Activated CD4-positive, alpha-beta T cell treated with anti-CD3 and anti-CD28 coated beads, Interleukin-2, Interleukin-4, amounts not matched to agents 100 ng/mL and 50 ng/mL, durations not matched to agents 16 hours and 8 hours (primary cell): ENCODE data around the gene EEF1AKMT2.
"Not testable (repeated sequence)": the region's sequence is repeated elsewhere in the genome, so short reads cannot be mapped to it uniquely, and the experiment has no call there.

Source experiments
- DNase-seq: peaks from one replicate; pipeline ENCODE4 v3.0.0-alpha.2; 2020; ENCODE audit warnings: low spot score

The EEF1AKMT2 gene

DNA sequence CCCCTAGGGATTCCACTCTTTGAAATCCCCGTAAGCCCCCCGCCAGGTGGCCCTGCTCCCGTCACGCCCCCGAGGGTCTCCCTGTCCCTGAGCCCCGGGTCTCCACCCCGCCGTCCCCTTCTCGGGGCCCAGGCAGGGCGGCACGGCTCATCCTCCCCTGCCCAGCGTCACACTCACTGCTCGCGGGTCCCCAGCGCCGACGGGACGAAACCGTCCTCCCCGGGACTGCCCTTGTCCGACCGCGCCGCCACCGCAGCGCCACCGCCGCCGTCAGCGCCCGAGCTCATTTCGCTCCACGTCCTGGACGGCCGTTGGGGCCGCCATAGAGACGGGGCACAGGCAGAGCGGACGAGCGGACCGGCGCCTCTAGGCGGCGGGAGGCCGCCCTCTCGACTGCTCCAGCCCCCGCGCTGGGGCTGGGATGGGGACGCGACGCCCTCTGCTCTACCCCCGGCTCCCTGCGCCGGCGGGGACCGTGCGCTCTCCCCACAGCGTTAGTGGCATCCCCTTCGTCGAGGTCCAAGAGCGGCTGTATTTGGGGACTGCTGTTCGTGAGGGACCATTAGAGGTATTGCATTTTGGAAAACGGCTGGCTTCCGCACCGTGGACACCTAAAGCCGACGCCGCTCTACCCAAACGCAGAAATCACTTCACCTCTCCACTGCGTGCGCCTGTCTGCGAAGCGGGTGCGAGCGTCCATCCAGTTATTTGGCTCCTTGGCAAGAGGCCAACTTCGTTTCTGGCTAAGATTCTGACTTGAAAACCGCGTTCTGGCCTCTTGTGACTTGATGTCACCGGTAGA lies at the start of gene EEF1AKMT2:
EEF1AKMT2 (minus strand) TSS at position 341 of the 802 bp plus-strand sequence; CDS start at position 287, 54 bp downstream.
- DNase-seq, result peak; percentile 85

DNA sequence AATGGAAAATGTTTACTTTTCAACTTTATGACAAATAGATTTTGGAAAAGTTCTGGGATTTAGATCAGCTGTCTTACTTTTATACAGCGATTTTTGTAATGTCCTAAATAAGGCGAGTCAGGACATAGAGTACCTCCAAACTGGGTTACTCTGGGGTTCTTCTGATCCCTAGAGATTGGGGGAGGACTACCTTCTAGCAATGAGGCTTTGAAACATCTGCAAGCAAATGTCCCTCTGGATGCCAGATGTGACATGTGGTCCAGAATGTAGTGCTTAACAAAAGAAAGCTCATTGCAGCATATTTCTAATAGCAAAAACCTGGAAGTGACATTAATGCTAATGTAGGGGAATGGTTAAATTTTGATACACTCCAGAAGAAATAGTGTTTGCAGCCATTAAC lies 46.0 kb upstream of the EEF1AKMT2 start:
- DNase-seq, result no peak

DNA sequence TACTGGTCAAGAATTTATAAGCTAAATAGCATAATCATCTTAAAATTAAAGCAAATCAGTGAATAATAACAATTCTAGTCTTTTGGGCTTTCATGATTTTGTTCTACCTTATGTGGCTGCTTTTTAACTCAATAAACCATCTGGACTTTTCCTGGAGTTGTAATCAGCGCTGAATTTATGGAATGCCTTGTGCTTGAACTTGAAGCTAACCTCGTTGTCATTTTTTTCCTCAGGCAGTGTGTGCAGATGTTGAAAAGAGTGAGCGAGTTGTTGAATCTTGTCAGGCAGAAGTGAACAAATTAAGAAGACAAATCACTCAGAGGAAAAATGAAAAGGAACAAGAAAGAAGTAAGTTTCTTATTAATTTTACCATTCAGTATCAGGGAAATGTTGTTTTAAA lies 39.4 kb upstream of the EEF1AKMT2 start:
- no peak for DNase-seq

DNA sequence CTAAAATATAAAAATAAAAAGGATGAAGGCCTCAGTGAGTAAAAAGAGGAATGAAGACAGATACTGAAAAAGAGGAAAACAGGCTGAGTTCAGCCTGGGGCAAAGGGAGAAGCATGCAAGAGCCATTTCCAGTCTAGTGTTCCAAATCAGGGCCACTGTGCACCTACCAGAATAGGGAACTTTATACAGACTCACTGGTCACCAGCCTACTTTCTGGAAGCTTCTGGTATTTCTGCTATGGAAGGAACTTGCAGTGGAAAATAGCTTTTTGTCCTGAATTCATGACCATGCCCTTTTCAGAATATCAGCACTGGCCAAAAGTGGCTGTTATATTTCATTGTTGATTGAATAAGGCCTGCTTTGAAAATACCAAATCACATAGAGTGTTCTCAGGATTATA lies 38.8 kb upstream of the EEF1AKMT2 start:
- no peak for DNase-seq

DNA sequence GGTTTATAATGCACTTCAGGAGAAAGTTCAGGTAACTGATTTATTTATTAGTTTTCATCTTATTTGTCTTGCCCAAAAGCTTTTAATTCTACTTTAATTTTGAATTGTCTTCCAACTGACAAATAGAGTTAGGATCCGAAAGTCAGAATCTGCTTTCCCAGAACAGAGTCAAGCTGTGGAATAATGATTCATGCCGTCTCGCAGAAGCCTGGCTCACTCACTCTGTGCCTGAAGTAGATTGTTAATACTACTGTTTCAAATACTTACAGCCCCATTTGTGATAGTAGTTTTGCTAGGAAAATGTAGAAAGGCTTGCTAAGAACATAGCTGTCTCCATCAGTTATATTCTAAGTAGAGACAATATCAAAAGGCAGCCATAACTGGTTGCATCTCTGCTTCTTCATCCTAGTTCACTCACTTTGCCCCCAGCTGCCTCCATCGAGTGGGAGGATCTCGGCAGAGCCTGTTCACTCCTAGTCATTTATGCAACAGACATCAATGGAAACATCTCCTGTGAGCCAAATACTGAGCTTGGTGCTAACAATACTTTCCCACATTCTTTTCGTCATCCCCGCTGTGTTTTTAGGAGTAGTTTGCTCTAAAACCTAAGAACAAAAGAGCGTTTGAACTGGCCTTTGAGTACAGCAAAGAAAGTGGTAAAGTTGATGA lies 37.9 kb upstream of the EEF1AKMT2 start:
- DNase-seq, result no peak

DNA sequence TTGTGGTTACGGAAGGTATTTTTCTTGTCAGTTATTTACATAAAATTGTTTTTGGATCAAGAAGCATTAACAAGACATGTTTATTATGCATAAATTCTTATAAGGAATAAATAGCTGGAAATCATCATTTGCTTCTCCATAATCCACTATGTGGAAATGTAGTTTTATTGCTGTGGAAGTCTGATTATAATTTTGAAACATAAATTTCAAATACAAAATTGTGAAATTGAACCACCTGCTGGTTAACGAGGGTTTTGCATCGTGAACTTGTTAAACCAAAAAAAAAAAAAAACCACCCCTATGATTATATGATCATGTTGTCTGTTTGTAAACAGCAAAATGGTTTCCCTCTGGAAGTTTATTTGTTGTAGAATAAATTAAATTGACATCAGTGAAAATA lies 35.8 kb upstream of the EEF1AKMT2 start:
- no peak for DNase-seq

DNA sequence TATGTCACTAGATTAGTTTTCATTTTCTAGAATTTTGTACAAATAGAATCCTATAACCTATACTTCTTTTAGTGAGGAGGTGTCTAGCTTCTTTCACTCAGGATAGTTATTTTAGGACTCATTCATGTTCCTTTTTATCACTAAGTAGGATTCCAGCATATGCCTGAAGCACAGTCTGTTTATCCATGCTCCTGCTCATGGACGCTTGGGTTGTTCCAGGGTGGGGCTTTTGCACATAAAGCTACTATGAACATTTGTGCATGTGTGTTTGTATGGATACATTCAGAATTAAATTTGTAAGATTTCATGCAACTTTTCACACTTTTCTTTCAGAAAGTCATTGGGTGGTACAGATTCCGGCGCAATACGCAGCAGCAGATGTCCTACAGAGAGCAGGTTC lies 34.6 kb upstream of the EEF1AKMT2 start:
- no peak for DNase-seq

DNA sequence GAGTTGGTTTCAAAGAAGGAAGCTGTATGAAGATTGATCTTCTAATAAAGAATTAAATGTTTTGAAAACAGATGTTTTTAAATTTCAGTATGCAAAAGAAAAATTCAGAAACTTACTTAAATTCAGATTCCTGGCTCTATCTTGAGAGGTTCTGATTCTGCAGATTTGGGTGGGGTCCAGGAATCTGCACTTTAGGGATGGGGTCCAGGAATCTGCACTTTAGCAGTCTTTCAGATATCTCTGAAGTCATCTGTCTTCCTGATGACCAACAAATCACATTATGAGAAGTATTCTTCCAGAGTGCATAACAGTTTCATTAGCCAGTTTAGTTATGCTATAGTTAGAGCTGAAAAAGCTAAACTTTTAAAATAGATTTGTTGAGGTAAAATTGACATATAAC lies 34.0 kb upstream of the EEF1AKMT2 start:
- no peak for DNase-seq

DNA sequence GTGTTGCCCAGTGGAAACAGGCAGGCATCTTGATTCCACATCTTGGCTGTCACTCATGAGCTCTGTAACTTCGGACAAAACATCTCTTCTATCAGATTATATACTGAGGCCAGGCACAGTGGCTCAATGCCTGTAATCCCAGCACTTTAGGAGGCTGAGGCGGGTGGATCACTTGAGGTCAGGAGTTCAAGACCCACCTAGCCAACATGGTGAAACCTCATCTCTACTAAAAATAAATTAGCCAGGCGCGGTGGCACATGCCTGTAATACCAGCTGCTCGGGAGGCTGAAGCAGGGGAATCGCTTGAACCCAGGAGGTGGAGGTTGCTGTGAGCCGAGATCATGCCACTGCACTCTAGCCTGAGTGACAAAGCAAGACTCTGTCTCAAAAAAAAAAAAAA lies 33.2 kb upstream of the EEF1AKMT2 start:
- DNase-seq, result not testable (repeated sequence)

DNA sequence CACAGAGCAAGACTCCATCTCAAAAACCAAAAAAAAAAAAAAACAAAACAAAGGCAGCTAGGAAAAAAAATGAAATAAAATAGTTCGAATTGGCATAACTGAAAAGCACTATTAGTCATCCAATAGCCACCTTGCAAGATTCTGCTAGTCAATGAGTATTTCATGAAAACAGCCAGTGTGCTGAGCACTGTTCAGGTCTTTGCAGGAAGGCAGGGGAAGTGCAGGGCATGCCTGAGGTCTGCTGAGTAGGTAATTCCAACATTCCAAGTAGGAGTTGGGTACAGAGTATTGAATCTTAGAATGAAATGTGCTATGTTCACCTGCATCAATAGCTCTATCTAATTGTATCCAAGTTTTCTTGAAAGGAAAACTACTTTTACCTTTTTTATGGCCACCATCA lies 32.8 kb upstream of the EEF1AKMT2 start:
- no peak for DNase-seq

DNA sequence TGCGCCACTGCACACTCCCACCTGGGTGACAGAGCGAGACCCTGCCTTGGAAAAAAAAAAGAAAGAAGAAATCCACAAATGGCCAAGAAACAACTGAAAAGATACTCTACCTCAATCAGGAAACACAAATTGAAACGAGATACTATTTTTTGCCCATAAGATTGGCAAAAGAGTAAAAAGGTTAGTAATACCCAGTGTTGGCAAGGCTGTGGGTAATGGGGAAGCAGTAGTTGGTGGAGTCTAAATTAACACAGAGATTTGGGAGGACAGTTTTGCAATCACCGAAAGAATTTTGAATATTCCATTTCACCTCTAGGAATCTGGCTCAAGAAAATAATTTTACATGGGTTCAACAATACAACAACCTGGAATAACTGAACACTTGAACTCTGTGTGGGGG lies 29.8 kb upstream of the EEF1AKMT2 start:
- DNase-seq, result no peak

DNA sequence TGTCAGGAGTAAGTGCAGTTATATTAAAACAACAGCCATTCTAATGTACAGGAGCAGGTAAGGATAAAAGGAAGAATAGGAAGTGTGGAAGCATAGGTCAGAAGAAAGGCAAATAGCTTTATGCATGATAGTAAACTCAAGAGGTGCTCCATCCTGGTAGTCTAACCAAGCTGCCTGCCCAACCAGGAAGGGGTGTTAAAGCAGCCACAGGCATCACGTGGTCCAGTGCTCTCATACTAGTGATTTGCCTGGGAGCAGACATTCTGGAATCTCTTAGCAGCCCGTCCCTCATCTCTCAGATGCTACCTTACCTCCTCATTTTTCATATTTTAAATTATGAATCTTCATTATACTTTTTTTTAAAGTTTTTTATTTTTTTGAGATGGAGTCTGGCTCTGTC lies 28.4 kb upstream of the EEF1AKMT2 start:
- DNase-seq, result no peak

DNA sequence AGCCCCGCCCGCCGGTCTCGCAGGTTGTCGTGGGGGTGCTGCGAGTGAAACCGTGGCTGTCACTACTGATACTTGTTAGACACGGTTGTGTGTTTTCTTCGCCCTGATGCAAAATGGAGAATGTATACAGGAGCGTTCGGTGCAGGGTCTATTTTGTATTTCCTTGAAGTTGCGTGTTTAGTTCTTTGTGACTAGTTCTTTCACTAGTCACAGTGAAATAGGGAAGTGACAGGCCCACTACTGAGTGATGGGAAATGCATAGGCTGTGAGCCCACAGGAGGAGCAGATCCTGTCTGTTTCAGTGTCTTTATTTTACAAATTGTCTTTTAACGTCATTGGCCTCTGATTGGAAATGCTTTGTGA lies 10.6 kb upstream of the EEF1AKMT2 start:
- peak; percentile 26 for DNase-seq

DNA sequence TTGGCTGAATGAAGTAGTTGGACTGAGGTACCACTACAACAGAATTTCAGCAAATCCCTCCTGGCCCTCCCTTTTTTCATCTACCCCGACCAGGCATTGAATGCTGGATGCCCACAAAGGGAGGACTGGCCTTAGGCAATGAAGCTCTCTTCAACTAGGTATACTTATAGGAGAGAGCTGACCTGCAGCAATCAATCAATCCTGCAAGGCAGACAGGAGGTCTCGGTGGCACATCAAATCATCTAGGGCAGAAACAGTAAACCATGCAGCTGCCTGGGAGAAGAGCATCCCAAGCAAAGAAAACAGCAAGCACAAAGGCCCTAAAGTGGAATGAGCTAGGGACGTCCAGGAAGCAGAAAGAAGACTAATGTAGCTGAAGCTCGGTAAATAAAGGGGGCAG lies 7.5 kb upstream of the EEF1AKMT2 start:
- no peak for DNase-seq

DNA sequence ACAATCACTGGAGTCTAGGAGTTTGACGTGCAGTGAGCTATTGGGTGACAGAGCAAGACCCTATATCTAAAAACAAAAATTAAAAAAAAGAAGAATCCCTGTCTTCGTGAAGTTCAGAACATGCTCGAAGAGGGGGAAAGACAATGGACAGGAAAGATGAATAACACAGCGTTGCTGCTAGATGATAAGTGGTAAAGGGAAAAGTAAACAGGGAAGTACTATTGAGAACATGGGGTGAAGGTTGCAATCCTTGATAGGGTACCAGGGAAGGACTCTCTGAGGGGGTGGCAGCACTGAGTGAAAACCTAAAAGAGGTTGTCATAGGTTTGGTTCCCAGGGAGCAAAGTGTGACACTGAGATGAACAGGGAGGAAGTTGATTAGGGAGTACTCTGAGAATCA lies 7.1 kb upstream of the EEF1AKMT2 start:
- no peak for DNase-seq

DNA sequence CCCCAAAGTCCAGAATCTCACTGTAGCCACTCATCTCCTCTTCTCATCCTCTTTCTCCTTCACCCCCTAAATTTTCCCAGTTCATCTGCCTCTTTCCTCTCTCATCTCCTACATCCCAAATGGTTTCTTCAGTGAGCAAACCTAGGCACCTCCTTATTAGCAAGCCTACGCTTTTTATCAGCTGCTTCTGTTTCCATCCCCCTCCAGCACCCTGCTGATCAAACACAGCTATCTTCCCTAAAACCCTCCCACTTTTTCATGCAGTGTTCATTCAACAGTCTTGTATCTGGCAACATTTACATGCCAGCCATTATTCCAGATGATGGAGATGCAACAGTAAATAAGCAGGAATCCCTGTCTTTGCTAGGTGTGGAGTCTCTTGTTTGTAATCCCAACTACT lies 6.7 kb upstream of the EEF1AKMT2 start:
- no peak for DNase-seq

DNA sequence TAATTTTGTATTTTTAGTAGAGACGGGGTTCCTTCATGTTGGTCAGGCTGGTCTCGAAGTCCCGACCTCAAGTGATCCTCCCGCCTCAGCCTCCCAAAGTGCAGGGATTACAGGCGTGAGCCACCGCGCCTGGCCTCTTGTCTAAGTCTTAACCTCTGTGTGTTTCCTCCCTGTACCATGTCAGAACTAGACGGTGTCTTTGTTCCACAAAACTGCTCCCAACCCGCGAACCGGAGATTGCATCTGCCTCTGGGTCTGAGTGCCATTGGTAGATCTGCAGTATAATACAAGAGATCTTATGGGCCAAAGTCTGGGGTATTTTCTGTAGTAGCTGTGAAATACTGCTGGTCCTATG lies 1.3 kb upstream of the EEF1AKMT2 start:
- no peak for DNase-seq

DNA sequence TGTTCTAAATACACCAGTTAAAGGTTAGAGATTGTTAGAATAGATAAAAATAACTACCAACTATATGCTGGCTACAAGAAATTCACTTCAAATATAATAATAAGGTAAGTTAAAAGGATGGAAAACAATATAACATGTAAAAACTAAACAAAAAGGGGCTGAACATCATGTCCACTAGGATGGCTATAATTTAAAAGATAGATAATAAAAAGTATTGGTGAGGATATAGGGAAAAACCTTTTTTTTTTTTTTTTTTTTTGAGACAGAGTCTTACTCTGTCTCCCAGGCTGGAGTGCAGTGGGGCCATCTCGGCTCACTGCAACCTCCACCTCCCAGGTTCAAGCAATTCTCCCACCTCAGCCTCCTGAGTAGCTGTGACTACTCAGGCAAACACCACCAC lies 8.8 kb downstream of the EEF1AKMT2 start:
- not testable (repeated sequence) for DNase-seq

DNA sequence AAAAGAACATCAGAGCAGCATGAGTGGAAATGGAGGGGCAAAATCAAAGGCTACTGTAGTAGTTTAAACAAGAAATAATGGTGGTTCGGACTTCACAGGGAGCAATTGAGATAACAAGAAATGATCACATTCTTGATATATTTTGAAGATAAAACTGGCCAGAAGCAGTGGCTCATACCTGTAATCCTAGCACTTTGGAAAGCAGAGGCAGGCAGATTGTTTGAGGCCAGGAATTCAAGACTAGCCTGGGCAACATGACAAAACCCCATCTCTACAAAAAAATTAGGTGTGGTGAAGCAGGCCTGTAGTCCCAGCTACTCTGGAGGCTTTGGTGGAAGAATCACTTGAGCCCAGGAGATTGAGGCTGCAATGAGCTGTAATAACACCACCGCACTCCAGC lies 22.9 kb downstream of the EEF1AKMT2 start:
- no peak for DNase-seq

DNA sequence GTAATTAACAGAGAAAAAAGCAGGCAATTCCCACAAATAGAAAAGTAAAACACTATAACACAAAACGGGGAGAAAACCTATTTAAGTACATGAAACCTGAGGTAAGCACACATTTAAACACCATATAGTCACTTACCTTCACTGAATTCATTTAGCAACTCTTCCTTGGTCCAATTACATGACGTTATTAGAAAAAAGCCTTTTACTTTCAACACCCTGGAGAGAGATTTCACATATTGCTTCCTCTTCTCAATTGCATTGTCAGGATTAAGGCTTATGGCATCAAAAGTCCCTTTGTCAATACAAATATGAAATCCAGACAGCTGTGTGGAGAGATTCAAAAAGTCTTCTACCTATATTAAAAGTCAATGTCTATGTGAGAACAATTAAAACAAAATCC lies 26.4 kb downstream of the EEF1AKMT2 start:
- no peak for DNase-seq

DNA sequence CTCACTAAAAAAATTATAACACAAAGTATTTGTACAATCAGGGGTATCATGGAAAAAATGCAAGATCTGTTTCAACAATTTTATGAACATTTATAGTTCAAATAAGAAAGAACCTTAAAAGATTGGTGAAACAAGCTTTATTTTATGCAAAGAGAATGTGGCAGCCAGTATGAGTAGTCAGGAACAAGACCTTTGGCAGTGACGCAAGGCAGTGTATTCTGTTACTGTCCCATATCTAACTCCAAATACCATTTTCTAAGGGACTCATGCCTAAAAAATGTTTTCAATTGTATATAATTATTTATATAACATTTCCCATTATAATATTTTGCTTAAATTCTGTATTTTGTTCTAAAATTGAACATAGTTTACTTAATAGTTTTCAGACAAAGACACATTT lies 28.4 kb downstream of the EEF1AKMT2 start:
- no peak for DNase-seq

DNA sequence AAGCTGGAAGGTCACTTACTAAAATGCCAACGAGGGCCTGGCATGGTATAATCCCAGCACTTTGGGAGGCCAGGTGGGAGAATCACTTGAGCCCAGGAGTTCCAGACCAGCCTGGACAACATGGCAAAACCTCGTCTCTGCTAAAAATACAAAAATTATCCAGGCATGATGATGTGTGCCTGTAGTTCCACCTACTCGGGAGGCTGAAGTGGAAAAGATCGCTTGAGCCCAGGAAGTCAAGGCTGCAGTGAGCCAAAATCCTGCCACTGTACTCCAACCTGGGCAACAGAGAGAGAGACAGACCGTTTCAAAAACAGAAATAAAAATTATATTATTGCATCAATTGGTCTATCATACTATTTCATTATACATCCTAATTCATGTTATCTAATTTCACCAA lies 29.4 kb downstream of the EEF1AKMT2 start:
- no peak for DNase-seq

DNA sequence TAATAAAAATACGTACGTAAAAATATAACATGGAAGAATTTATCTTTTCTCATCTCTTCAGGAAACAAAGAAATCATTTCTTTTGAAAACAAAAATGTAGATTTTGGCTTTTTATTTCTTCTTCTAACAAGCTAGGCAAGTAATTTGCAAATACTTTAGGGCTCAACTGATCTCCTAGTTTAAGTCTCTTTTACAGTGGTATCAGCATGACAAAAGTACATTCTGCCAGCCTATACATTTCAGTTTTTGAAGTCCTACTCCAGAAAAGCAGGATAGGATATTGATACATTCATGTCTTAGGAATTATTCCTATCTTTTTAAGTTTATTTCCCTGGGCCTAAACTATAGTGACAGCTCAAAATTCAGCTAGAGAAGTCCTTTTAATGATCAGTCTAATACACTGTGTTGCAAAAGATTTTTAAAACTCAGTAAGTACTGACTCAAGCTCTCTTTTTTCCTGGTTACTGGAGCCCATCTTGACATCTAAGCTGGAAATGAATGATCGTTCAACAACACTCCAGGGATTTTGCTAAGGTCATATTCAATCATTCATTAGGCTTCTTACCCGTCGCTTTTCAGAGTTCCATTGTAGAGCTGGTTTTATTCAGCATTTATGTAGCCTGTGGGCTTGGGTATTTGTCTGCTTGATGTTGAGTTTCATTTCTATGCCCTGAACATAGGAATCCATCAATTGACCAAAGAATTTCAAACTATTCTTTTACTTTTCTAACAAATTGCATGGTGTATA lies 35.4 kb downstream of the EEF1AKMT2 start:
- DNase-seq, result no peak
